Vagina (tissue), 2 donors: ENCODE data around the gene ALG2.
A peak's percentile ranks its signal among the peaks of the same experiment; 100 is the strongest.

Experiments
- POLR2A ChIP-seq, 2 donors: fragments of 450-650 bp; IDR thresholded peaks; one replicate each; pipeline ENCODE4 v1.6.1; 2017; ENCODE audit warnings: antibody characterized with exemption in 2 of 2, mild to moderate bottlenecking in 2 of 2, moderate library complexity in 2 of 2
- TF ChIP-seq, protein P1 (sequence below), 3 experiments: fragments of 450-650 bp in 2 of 3; fragments of 200-600 bp in 1 of 3; sonication (generic) in 1 of 3; IDR thresholded peaks; one replicate each; pipeline ENCODE4 v1.5.1; 2017 to 2019; ENCODE audit warnings: antibody characterized with exemption in 3 of 3, mild to moderate bottlenecking in 2 of 3, moderate library complexity in 2 of 3

DNA sequence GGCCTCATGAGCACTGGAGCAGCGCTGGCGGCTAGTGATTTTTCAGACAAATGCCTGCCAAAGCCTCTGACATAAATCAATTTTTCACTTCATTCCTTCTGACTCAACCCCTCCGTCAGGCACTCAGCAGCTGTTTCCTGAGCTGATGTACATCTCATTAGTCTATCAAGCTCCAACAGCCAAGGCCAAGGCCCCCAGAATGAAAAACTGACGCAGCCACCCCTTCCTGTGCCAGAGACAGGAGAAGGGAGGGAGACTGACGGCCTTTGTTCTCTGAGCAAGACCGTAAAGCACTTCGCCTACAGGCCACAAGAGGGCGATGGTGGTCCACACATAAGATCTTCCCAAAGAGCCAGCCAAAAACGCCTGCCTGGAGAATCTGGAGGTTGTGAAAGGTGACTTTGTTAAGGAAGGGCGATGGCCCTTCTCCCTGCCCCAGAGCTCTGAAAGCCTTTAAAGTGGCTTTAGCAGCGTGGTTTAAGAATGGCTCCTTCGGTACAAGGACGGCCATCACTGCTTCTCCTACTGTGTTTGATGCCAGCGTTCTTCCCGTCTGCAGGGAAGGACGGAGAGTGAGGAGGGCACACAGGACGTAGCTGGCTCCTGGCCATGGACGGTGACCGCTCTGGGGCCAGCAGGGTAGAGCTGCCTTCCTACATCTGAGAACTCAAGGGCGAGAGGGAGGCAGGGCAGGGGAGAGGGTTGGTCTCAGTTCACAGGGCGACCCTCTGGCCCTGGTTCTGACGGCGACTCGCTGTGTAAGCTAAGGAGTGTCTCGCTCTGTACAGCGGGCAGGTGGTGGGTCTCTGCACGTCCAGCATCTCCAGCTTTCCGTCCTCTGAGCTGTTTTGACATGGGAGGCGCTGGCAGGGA is 37.0 kb downstream of the ALG2 start:
- no peak for TF ChIP-seq POLR2A (IDR thresholded peaks at IDR 0.05)
- TF ChIP-seq, protein P1, sequence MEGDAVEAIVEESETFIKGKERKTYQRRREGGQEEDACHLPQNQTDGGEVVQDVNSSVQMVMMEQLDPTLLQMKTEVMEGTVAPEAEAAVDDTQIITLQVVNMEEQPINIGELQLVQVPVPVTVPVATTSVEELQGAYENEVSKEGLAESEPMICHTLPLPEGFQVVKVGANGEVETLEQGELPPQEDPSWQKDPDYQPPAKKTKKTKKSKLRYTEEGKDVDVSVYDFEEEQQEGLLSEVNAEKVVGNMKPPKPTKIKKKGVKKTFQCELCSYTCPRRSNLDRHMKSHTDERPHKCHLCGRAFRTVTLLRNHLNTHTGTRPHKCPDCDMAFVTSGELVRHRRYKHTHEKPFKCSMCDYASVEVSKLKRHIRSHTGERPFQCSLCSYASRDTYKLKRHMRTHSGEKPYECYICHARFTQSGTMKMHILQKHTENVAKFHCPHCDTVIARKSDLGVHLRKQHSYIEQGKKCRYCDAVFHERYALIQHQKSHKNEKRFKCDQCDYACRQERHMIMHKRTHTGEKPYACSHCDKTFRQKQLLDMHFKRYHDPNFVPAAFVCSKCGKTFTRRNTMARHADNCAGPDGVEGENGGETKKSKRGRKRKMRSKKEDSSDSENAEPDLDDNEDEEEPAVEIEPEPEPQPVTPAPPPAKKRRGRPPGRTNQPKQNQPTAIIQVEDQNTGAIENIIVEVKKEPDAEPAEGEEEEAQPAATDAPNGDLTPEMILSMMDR (IDR thresholded peaks at IDR 0.05), result peak; percentile 79 to 91 (median 82)
